K562 treated with DMSO at 1 percent for 48 hours (cell line): Measurements from ENCODE around the gene SPATA2. TPM values are rescaled to one million over a fixed set of nuclear protein-coding genes. Genes with fewer than 3 reads are reported as not detected.

Experiments used
- total RNA-seq: library from RNA; unstranded; fragments of 300-600 nt; gene quantifications from 2 replicates; pipeline ENCODE4 v1.2.3, GENCODE V29; 2022; ENCODE audit warnings: low replicate concordance; ENCODE audit errors: extremely low read depth

The SPATA2 gene, protein sequence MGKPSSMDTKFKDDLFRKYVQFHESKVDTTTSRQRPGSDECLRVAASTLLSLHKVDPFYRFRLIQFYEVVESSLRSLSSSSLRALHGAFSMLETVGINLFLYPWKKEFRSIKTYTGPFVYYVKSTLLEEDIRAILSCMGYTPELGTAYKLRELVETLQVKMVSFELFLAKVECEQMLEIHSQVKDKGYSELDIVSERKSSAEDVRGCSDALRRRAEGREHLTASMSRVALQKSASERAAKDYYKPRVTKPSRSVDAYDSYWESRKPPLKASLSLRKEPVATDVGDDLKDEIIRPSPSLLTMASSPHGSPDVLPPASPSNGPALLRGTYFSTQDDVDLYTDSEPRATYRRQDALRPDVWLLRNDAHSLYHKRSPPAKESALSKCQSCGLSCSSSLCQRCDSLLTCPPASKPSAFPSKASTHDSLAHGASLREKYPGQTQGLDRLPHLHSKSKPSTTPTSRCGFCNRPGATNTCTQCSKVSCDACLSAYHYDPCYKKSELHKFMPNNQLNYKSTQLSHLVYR
- not detected in 2 replicates for total RNA-seq

GRCh38 chr20:49915380-49916145 is at the start of gene SPATA2:
SPATA2 (minus strand) TSS chr20:49915529; CDS start chr20:49908490, 7,039 bp downstream.

DNA sequence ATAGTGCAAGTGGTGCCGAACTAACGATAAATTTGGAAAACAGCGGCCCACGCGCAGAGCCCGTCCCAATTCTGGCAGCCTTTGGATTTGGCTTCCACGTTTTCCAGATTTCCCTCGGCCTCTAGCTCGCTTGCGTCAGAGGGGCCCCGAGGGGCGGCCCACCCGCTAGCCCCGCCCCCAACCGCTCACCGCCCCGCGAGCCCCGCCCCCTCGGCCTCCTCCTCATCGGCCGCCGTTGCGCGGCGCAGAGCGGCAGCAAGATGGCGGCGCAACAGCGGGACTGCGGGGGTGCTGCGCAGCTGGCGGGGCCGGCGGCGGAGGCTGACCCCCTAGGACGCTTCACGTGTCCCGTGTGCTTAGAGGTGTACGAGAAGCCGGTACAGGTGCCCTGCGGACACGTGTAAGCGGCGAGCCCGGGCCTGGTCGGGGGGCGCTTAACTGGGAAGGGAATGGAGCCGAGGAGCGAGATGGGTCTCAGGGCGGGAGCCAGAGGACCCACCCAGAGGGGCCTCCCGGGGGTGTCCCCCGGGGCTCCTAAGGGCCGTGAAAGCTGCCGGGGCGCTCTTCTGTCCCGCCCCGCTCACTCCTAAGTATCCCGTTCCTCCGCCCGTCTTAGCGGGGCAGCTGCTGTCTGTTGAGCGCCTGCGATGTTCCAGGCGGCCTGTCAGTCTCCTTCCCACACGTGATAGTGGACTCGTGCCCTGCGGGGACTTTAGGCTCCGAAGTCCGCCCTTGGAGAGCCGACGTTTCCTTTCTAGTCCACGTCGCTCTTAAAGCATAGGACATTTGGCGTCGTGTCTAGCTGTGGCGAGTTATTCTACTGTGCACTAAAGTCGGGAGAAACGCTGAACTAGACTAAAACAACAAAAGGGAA is 21.1 kb upstream of the SPATA2 start, which contains the start of gene RNF114:
Gene RNF114, plus strand, starts transcription at position 245 of the 874 bp plus-strand sequence. Its CDS starts 16 bp downstream, at position 261.

Other genes with a start within 250 kb of the SPATA2 start
- gene B4GALT5, start 201.7 kb downstream of the SPATA2 start, total RNA-seq, result not detected in 2 replicates
- gene SLC9A8, start 102.7 kb downstream of the SPATA2 start, total RNA-seq, result not detected in 2 replicates
- not detected in 2 replicates for gene RNF114, start 20.9 kb upstream of the SPATA2 start, total RNA-seq
- gene SNAI1, start 67.5 kb upstream of the SPATA2 start, total RNA-seq, result not detected in 2 replicates
- not detected in 2 replicates for gene UBE2V1, start 197.6 kb upstream of the SPATA2 start, total RNA-seq
- not detected in 2 replicates for gene PEDS1, start 238.2 kb upstream of the SPATA2 start, total RNA-seq